H7 (cell line): ENCODE data around the gene TATDN3. TPM values are rescaled to one million over a fixed set of nuclear protein-coding genes. Genes with fewer than 3 reads are reported as not detected.

ENCODE experiments used
- DNase-seq: peaks from one replicate; pipeline ENCODE4 v3.0.0; 2012
- H3K27me3 ChIP-seq: 2 replicates; pipeline ENCODE4 v1.6.0; 2011; ENCODE audit warnings: mild to moderate bottlenecking, low read length; ENCODE audit not compliant: control insufficient read depth, insufficient read depth
- H3K36me3 ChIP-seq: replicated peaks from 2 replicates; pipeline ENCODE4 v1.5.1; 2011; ENCODE audit warnings: low read length; ENCODE audit not compliant: control insufficient read depth, insufficient read depth
- H3K4me3 ChIP-seq: 2 replicates; pipeline ENCODE4 v1.5.1; 2011; ENCODE audit warnings: low read depth, mild to moderate bottlenecking, control low read depth, low read length, moderate library complexity; ENCODE audit not compliant: insufficient read depth
- total RNA-seq: library from RNA; depleted of rRNA; stranded (reverse); fragments of >200 nt; shearing (Covaris generic); gene quantifications from 2 replicates; pipeline ENCODE4 v1.2.3, GENCODE V29; 2014

The TATDN3 gene
- total RNA-seq, 1 experiment from 2014 or later: 22.5 TPM

GRCh38 chr1:212791261-212791675, 426 bp upstream of the TATDN3 start:
- peak; percentile 77 for DNase-seq
- H3K4me3 ChIP-seq: peak overlapping the region; percentile 74
- no peaks in the 10 kb centered on the region for H3K27me3 ChIP-seq
- H3K36me3 ChIP-seq: peaks cover 2% of the 10 kb centered on the region

- H3K27me3 ChIP-seq: no peaks in the 10 kb centered on the region
- DNase-seq: no peak
- H3K36me3 ChIP-seq: peaks cover 1% of the 10 kb centered on the region; the same call in 1 of the 2 replicates
- peak overlapping the region; percentile 74 for H3K4me3 ChIP-seq
Observed at GRCh38 chr1:212792396-212792908, 758 bp downstream of the TATDN3 start.

- no peak overlapping the region for H3K4me3 ChIP-seq
- H3K27me3 ChIP-seq: no peaks in the 10 kb centered on the region
- DNase-seq: no peak
- peaks cover 1% of the 10 kb centered on the region; the same call in 1 of the 2 replicates for H3K36me3 ChIP-seq
Observed at GRCh38 chr1:212794561-212795014, 2.9 kb downstream of the TATDN3 start.

- Histone ChIP-seq H3K4me3 (no peak overlapping the region), H3K36me3 (peaks cover 1% of the 10 kb centered on the region; the same call in 1 of the 2 replicates), H3K27me3 (no peaks in the 10 kb centered on the region)
- DNase-seq: no peak
Observed at GRCh38 chr1:212797681-212798080, 6.0 kb downstream of the TATDN3 start.

- DNase-seq: no peak
- Histone ChIP-seq H3K27me3 (no peaks in the 10 kb centered on the region), H3K36me3 (no peaks in the 10 kb centered on the region; the same call in none of the 2 replicates), H3K4me3 (no peak overlapping the region)
Observed at GRCh38 chr1:212805767-212806166, 14.1 kb downstream of the TATDN3 start.

GRCh38 chr1:212814537-212815334, 23.0 kb downstream of the TATDN3 start:
- DNase-seq: peak; percentile 28
- Histone ChIP-seq H3K36me3 (no peaks in the 10 kb centered on the region), H3K27me3 (no peaks in the 10 kb centered on the region), H3K4me3 (no peak overlapping the region)

GRCh38 chr1:212816567-212817278, 25.0 kb downstream of the TATDN3 start:
- no peak overlapping the region for H3K4me3 ChIP-seq
- no peaks in the 10 kb centered on the region for H3K27me3 ChIP-seq
- DNase-seq: no peak
- H3K36me3 ChIP-seq: no peaks in the 10 kb centered on the region

- no peaks in the 10 kb centered on the region for H3K36me3 ChIP-seq
- no peak for DNase-seq
- no peak overlapping the region for H3K4me3 ChIP-seq
- H3K27me3 ChIP-seq: no peaks in the 10 kb centered on the region; the same call in 1 of the 2 replicates
Observed at GRCh38 chr1:212819726-212820125, 28.0 kb downstream of the TATDN3 start.

GRCh38 chr1:212820969-212821368, 29.3 kb downstream of the TATDN3 start:
- Histone ChIP-seq H3K36me3 (no peaks in the 10 kb centered on the region), H3K4me3 (no peak overlapping the region), H3K27me3 (no peaks in the 10 kb centered on the region; the same call in 1 of the 2 replicates)
- DNase-seq: no peak

- Histone ChIP-seq H3K4me3 (no peak overlapping the region), H3K36me3 (no peaks in the 10 kb centered on the region), H3K27me3 (no peaks in the 10 kb centered on the region; the same call in 1 of the 2 replicates)
- no peak for DNase-seq
Observed at GRCh38 chr1:212822956-212823355, 31.3 kb downstream of the TATDN3 start.

GRCh38 chr1:212824201-212824600, 32.5 kb downstream of the TATDN3 start:
- Histone ChIP-seq H3K4me3 (no peak overlapping the region), H3K27me3 (no peaks in the 10 kb centered on the region; the same call in 1 of the 2 replicates), H3K36me3 (no peaks in the 10 kb centered on the region)

GRCh38 chr1:212825798-212826452, 34.2 kb downstream of the TATDN3 start:
- Histone ChIP-seq H3K4me3 (no peak overlapping the region), H3K36me3 (no peaks in the 10 kb centered on the region), H3K27me3 (no peaks in the 10 kb centered on the region; the same call in 1 of the 2 replicates)
- DNase-seq: no peak

More at GRCh38 chr1:212824201-212824600, 32.5 kb downstream of the TATDN3 start:
- no peak for DNase-seq

GRCh38 chr1:212827171-212827776, 35.6 kb downstream of the TATDN3 start:
- DNase-seq: no peak
- Histone ChIP-seq H3K27me3 (no peaks in the 10 kb centered on the region; the same call in 1 of the 2 replicates), H3K4me3 (no peak overlapping the region), H3K36me3 (no peaks in the 10 kb centered on the region)

- H3K27me3 ChIP-seq: no peaks in the 10 kb centered on the region; the same call in 1 of the 2 replicates
- no peak overlapping the region for H3K4me3 ChIP-seq
- DNase-seq: no peak
- no peaks in the 10 kb centered on the region for H3K36me3 ChIP-seq
Observed at GRCh38 chr1:212827831-212828278, 36.2 kb downstream of the TATDN3 start.
